HepG2 (cell line): ENCODE measurements around the gene FN1. TPM values are rescaled to one million over a fixed set of nuclear protein-coding genes. Genes with fewer than 3 reads are reported as not detected.

Experiments
- CC2D1A ChIP-seq: sonication (generic); formaldehyde crosslinking; IDR thresholded peaks from 2 replicates; pipeline ENCODE4 v1.8.1; 2023; ENCODE audit warnings: mild to moderate bottlenecking, missing genetic modification reagents
- ERF ChIP-seq: IDR thresholded peaks from 2 replicates; pipeline ENCODE4 v1.6.1; 2018; ENCODE audit warnings: missing biosample characterization, missing genetic modification reagents
- HCFC1 ChIP-seq: fragments of 150-350 bp; IDR thresholded peaks from 2 replicates; pipeline ENCODE4 v1.6.1; 2014; ENCODE audit warnings: low read depth, low read length
- HMG20A ChIP-seq: IDR thresholded peaks from 2 replicates; pipeline ENCODE4 v1.6.1; 2016; ENCODE audit warnings: borderline replicate concordance
- KAT7 ChIP-seq: IDR thresholded peaks from 2 replicates; pipeline ENCODE4 v1.6.1; 2018; ENCODE audit warnings: borderline replicate concordance, missing compliant biosample characterization
- MAZ ChIP-seq, 2 experiments: sonication (generic) in 1 of 2; formaldehyde crosslinking in 1 of 2; IDR thresholded peaks; 2 replicates each; pipeline versions ENCODE4 v1.5.0 to v1.6.1; 2012 to 2020; ENCODE audit warnings: low read depth in 2 of 2, mild to moderate bottlenecking in 2 of 2, borderline replicate concordance in 1 of 2, improper control_type of control experiment in 1 of 2, low read length in 1 of 2, missing genetic modification reagents in 1 of 2, moderate library complexity in 1 of 2
- MEF2D ChIP-seq: sonication (generic); formaldehyde crosslinking; IDR thresholded peaks from 2 replicates; pipeline ENCODE4 v1.5.1; 2020; ENCODE audit warnings: mild to moderate bottlenecking, missing genetic modification reagents
- RERE ChIP-seq: IDR thresholded peaks from 2 replicates; pipeline ENCODE4 v1.6.1; 2016; ENCODE audit warnings: low read depth, missing genetic modification reagents, missing compliant biosample characterization
- SALL1 ChIP-seq: sonication (generic); formaldehyde crosslinking; IDR thresholded peaks from 2 replicates; pipeline ENCODE4 v1.8.0; 2022; ENCODE audit warnings: mild to moderate bottlenecking, missing genetic modification reagents
- SNAPC2 ChIP-seq: sonication (generic); formaldehyde crosslinking; IDR thresholded peaks from 2 replicates; pipeline ENCODE4 v1.8.1; 2022; ENCODE audit warnings: mild to moderate bottlenecking, missing genetic modification reagents
- SOX5 ChIP-seq: IDR thresholded peaks from 2 replicates; pipeline ENCODE4 v1.6.1; 2016; ENCODE audit warnings: borderline replicate concordance
- SP140L ChIP-seq: sonication (generic); formaldehyde crosslinking; IDR thresholded peaks from 2 replicates; pipeline ENCODE4 v1.4.0; 2020; ENCODE audit warnings: missing genetic modification reagents, borderline replicate concordance
- SSRP1 ChIP-seq: IDR thresholded peaks from 2 replicates; pipeline ENCODE4 v1.6.1; 2016; ENCODE audit warnings: control low read depth
- ZFP41 ChIP-seq: sonication (generic); formaldehyde crosslinking; IDR thresholded peaks from 2 replicates; pipeline ENCODE4 v1.4.0; 2020; ENCODE audit warnings: mild to moderate bottlenecking, missing genetic modification reagents, borderline replicate concordance
- ZNF224 ChIP-seq: sonication (generic); formaldehyde crosslinking; IDR thresholded peaks from 2 replicates; pipeline ENCODE4 v1.5.0; 2020; ENCODE audit warnings: mild to moderate bottlenecking, missing genetic modification reagents
- ZNF281 ChIP-seq: sonication (generic); formaldehyde crosslinking; IDR thresholded peaks from 2 replicates; pipeline ENCODE4 v1.4.0; 2020; ENCODE audit warnings: missing genetic modification reagents, borderline replicate concordance
- ZNF296 ChIP-seq: sonication (generic); formaldehyde crosslinking; conservative IDR thresholded peaks from 2 replicates; pipeline ENCODE4 v1.5.0; 2020; ENCODE audit warnings: mild to moderate bottlenecking, missing genetic modification reagents
- ZNF30 ChIP-seq: sonication (generic); formaldehyde crosslinking; IDR thresholded peaks from 2 replicates; pipeline ENCODE4 v1.5.0; 2020; ENCODE audit warnings: mild to moderate bottlenecking, missing genetic modification reagents
- ZNF703 ChIP-seq: sonication (generic); formaldehyde crosslinking; IDR thresholded peaks from 2 replicates; pipeline ENCODE4 v1.5.1; 2020; ENCODE audit warnings: missing genetic modification reagents, mild to moderate bottlenecking, moderate library complexity, borderline replicate concordance
- ZNF724P ChIP-seq: sonication (generic); formaldehyde crosslinking; IDR thresholded peaks from 2 replicates; pipeline ENCODE4 v1.8.0; 2022; ENCODE audit warnings: missing genetic modification reagents, borderline replicate concordance
- ZNF747 ChIP-seq: sonication (generic); formaldehyde crosslinking; IDR thresholded peaks from 2 replicates; pipeline ENCODE4 v1.8.1; 2023; ENCODE audit warnings: missing genetic modification reagents, mild to moderate bottlenecking, borderline replicate concordance
- ZSCAN30 ChIP-seq: sonication (generic); formaldehyde crosslinking; IDR thresholded peaks from 2 replicates; pipeline ENCODE4 v1.5.0; 2020; ENCODE audit warnings: mild to moderate bottlenecking, missing genetic modification reagents
- polyA plus RNA-seq, 8 experiments: library from polyadenylated mRNA; depleted of rRNA in 3 of 8; stranded (reverse) in 7 of 8; unstranded in 1 of 8; fragments of >200 nt; fragmentation: Illumina TruSeq in 4 of 8; extraction: Trizol in 4 of 8; gene quantifications; 2 replicates each; pipeline versions ENCODE4 v1.2.1 to v1.2.3, GENCODE V29; 2011 to 2016; ENCODE audit warnings: low read depth in 4 of 8, missing spikeins in 1 of 8, mixed read lengths in 1 of 8; ENCODE audit not compliant: insufficient read depth in 1 of 8
- total RNA-seq, 5 experiments: library from RNA; depleted of rRNA; stranded (reverse); fragments of >200 nt; fragmentation: Illumina TruSeq; extraction: Trizol; gene quantifications; 2 replicates each; pipeline ENCODE4 v1.2.3, GENCODE V29; 2016; ENCODE audit warnings: low read depth in 1 of 5

FN1 gene
- total and polyA plus RNA-seq, 2 of the 13 experiments (the other 11 are each of a cell fraction or from before 2014, with no cell fraction given), result 1,847 to 6,471 TPM

GRCh38 chr2:215418064-215418963, 17.6 kb downstream of the FN1 start (continued):
- TF ChIP-seq ZNF296 (CRISPR knock-in tag) (no peak), ZNF724P (CRISPR knock-in tag) (no peak), SOX5 (CRISPR knock-in tag) (peak; percentile 62), ZFP41 (CRISPR knock-in tag) (no peak), ERF (CRISPR knock-in tag) (no peak; the same call in 1 of the 2 replicates), SSRP1 (CRISPR knock-in tag) (0 out of 2 replicates have a peak, but pooled peaks have one; percentile 4), SALL1 (CRISPR knock-in tag) (peak; percentile 61; the same call in 1 of the 2 replicates), HMG20A (peak; percentile 81; the same call in 1 of the 2 replicates), SP140L (CRISPR knock-in tag) (peak; percentile 19; the same call in 1 of the 2 replicates), ZNF281 (CRISPR knock-in tag) (peak; percentile 14; the same call in 1 of the 2 replicates), MAZ (IDR thresholded peaks at IDR 0.05; ENCODE audit: borderline replicate concordance, low read depth, low read length) (no peak), MAZ (CRISPR knock-in tag; IDR thresholded peaks at IDR 0.05; ENCODE audit: low read depth) (no peak), RERE (peak; percentile 77; the same call in 1 of the 2 replicates), ZNF747 (CRISPR knock-in tag) (no peak), ZNF703 (CRISPR knock-in tag) (no peak), KAT7 (CRISPR knock-in tag) (0 out of 2 replicates have a peak, but pooled peaks have one; percentile 20), HCFC1 (no peak), MEF2D (CRISPR knock-in tag) (no peak), ZNF224 (CRISPR knock-in tag) (no peak), CC2D1A (CRISPR knock-in tag) (no peak), SNAPC2 (CRISPR knock-in tag) (no peak), ZNF30 (CRISPR knock-in tag) (no peak), ZSCAN30 (CRISPR knock-in tag) (no peak)
